Common myeloid progenitor, CD34-positive (primary cell): ENCODE measurements around the gene TXK.

Source experiments
- CTCF ChIA-PET: fragments of 350-600 bp; sonication (Branson Sonifier 250); formaldehyde crosslinking; loops from one replicate; lab custom pipeline; 2021; ENCODE audit warnings: antibody characterized with exemption; lab: Charles Lee
- POLR2A ChIA-PET: fragments of 350-600 bp; sonication (Branson Sonifier 250); formaldehyde crosslinking; loops from one replicate; lab custom pipeline; 2021; ENCODE audit warnings: antibody characterized with exemption; lab: Charles Lee
- DNase-seq, 3 donors: peaks; one replicate each; pipeline versions ENCODE4 v3.0.0 to v3.0.0-alpha.2; 2013
- H3K27ac ChIP-seq, 2 experiments: 1 replicate in 1 of 2; 2 replicates in 1 of 2; pipeline ENCODE4 v1.7.0; 2013; ENCODE audit warnings: inconsistent platforms in 2 of 2, low read length in 2 of 2, mild to moderate bottlenecking in 2 of 2, low read depth in 1 of 2, moderate library complexity in 1 of 2; ENCODE audit not compliant: severe bottlenecking in 2 of 2, insufficient read depth in 1 of 2, poor library complexity in 1 of 2
- H3K27me3 ChIP-seq, 5 experiments: replicated peaks in 2 of 5; 1 replicate in 3 of 5; 2 replicates in 2 of 5; pipeline versions ENCODE4 v1.6.1 to v1.7.0; 2013; ENCODE audit warnings: low read length in 4 of 5, mild to moderate bottlenecking in 2 of 5, moderate library complexity in 2 of 5, inconsistent platforms in 1 of 5; ENCODE audit not compliant: insufficient read depth in 5 of 5, control insufficient read depth in 4 of 5
- H3K36me3 ChIP-seq, 4 experiments: 1 replicate in 2 of 4; 2 replicates in 2 of 4; pipeline versions ENCODE4 v1.6.1 to v1.7.0; 2013; ENCODE audit warnings: low read length in 3 of 4, control low read depth in 1 of 4, mild to moderate bottlenecking in 1 of 4; ENCODE audit not compliant: control insufficient read depth in 4 of 4, insufficient read depth in 4 of 4
- H3K4me1 ChIP-seq, 4 experiments: 1 replicate in 3 of 4; 2 replicates in 1 of 4; pipeline versions ENCODE4 v1.6.1 to v1.7.1; 2013; ENCODE audit warnings: low read length in 3 of 4, mild to moderate bottlenecking in 3 of 4, control low read depth in 1 of 4, inconsistent platforms in 1 of 4, moderate library complexity in 1 of 4; ENCODE audit not compliant: control insufficient read depth in 4 of 4, insufficient read depth in 4 of 4; ENCODE audit errors: control extremely low read depth in 1 of 4
- H3K4me3 ChIP-seq, 7 experiments: 1 replicate in 4 of 7; 2 replicates in 3 of 7; pipeline versions ENCODE4 v1.5.1 to v1.7.0; 2013; ENCODE audit warnings: mild to moderate bottlenecking in 7 of 7, low read length in 6 of 7, moderate library complexity in 6 of 7, inconsistent platforms in 2 of 7, low read depth in 2 of 7, control low read depth in 1 of 7; ENCODE audit not compliant: insufficient read depth in 4 of 7, control insufficient read depth in 1 of 7; ENCODE audit errors: extremely low read depth in 1 of 7
- H3K9me3 ChIP-seq, 5 experiments: 1 replicate in 4 of 5; 2 replicates in 1 of 5; pipeline versions ENCODE4 v1.6.1 to v1.7.1; 2013; ENCODE audit warnings: low read length in 4 of 5, mild to moderate bottlenecking in 2 of 5, inconsistent platforms in 1 of 5, low read depth in 1 of 5, moderate library complexity in 1 of 5; ENCODE audit not compliant: control insufficient read depth in 4 of 5, insufficient read depth in 2 of 5; ENCODE audit errors: control extremely low read depth in 1 of 5
- WGBS: methylation state at CpG from one replicate; pipeline ENCODE4 v1.1.5; 2013; ENCODE audit not compliant: insufficient coverage; 5-methylcytosine and 5-hydroxymethylcytosine counted together

The TXK gene

DNA sequence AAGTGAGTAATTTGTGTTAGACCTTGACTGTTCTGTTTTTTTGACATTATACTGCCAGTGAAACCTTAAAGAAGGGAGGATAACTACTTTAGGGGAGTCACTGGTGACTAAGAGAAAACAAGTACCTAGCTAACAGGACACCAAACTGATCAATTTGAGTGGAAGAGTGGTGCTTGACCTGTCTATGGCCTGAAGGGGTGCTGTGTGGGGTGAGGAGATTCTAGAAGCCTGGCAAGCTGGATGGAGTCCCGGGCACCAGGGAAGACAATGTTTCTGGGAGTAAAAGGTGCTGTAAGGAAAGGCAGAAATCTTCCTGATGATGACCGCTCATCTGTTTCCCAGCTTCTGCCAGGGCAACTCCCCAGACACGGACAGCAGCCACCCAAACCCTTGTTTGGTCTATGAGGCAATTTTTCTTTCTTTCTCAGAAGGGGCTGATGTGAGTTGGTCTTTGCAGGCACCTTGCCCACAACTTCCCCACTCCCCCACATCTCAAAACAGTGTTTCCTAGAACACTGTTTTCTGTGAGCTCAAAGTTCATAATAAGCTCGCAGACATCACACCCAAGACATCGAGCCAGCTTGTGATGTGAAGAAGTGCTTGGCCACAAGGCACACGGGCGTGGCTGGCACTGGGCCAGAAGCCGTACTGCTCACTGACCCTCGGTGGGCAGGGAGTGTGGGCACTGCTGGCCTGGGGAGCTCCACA lies 4.6 kb downstream of the TXK start:
- Histone ChIP-seq H3K9me3 (no peaks in the 10 kb centered on the region), H3K27me3 (no peaks in the 10 kb centered on the region), H3K36me3 (peaks cover 0 to 16% (median 14%) of the 10 kb centered on the region in 4 experiments), H3K4me1 (peaks cover 0 to 30% (median 24%) of the 10 kb centered on the region in 4 experiments), H3K4me3 (peak overlapping the region in 1 of 7 experiments; percentile 29), H3K27ac (no peak overlapping the region)
- DNase-seq, result peak; percentile 16 to 58 (median 56)
- WGBS, result 29% methylated on average over 6 of the region's 9 CpGs
- ChIA-PET CTCF (interaction anchor here (0.8 to 7.2 kb wide), 18 partner anchors 9 to 417 kb away, joined by 3 to 47 read pairs (median 4); no protein-coding TSS in a partner anchor), POLR2A (interaction anchor here (0.8 kb wide), 1 partner anchor 10 kb away, joined by 3 read pairs; no protein-coding TSS in a partner anchor)

DNA sequence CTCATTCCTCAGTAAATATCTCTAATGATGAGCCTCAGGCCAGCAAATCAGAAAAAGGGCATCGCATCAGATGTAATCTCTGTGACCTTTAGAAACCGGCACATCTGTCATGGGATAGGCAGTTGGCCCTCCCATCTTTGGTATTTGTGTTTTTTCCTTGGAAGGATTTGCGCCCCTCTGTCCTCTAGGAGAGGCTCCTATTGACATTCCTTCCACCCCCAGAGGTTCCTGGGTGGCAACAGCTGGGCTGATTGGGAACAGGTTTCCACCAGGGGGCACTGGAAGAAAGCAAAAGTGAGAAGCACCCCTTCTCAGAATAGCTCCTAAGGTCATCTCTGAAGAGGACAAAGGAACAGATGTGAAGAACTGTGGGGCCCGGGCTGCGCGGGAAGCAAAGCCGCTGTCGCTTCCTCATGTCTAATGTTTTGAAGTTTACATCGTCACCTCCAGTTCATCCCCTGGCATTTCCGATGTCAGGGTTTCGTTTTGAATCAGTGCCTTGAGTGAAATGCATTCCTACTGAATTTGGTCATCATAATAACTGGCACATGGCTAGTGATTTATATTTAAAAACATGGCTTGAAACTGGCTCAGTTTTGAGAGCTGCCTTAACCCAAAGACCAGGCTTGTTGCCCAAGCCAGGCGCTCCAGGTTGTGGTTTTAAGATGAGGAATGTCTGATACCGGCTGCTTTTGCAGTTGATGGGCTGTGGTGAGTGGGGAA lies 6.2 kb downstream of the TXK start:
- Histone ChIP-seq H3K9me3 (no peaks in the 10 kb centered on the region), H3K4me1 (peaks cover 0 to 30% (median 24%) of the 10 kb centered on the region in 4 experiments), H3K27me3 (no peaks in the 10 kb centered on the region), H3K27ac (no peak overlapping the region), H3K4me3 (peak overlapping the region in 2 of 7 experiments; percentile 20 to 44), H3K36me3 (peaks cover 0 to 14% (median 3%) of the 10 kb centered on the region in 4 experiments)
- ChIA-PET POLR2A (no interaction called here), CTCF (interaction anchor here (0.7 to 7.2 kb wide), 14 partner anchors 10 to 418 kb away, joined by 3 to 47 read pairs (median 4); no protein-coding TSS in a partner anchor)
- DNase-seq, result peak; percentile 54 to 75 (median 74)
- 23% methylated on average over 10 of the region's 13 CpGs for WGBS

DNA sequence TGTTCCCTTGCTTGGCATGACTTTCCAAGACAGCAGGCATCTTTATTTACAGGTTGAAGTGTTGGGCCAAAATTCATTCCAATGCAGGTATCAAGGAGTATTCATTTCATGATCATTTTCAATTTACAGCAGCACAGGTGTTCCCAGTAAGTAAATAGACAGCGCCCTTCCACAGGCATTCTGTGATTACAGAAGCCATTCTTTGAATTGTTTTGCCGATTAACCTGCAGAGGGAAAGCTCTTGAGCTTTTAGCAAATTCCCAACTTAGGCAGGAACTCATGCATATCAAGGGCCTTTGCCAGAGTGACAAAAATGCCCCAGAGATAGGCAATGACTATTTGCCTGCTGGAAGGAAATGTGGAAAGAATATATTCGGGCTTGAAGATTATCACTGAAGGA lies 6.8 kb downstream of the TXK start:
- ChIA-PET CTCF (interaction anchor here (0.8 to 7.2 kb wide), 11 partner anchors 9 to 419 kb away, joined by 3 to 47 read pairs (median 4); no protein-coding TSS in a partner anchor), POLR2A (no interaction called here)
- WGBS, result 71% methylated on average over 3 of the region's 3 CpGs
- no peak overlapping the region for H3K27ac ChIP-seq
- H3K4me3 ChIP-seq, result no peak overlapping the region
- no peaks in the 10 kb centered on the region for H3K27me3 ChIP-seq
- peaks cover 0 to 10% (median 2%) of the 10 kb centered on the region in 4 experiments for H3K36me3 ChIP-seq
- no peak for DNase-seq
- no peaks in the 10 kb centered on the region for H3K9me3 ChIP-seq
- H3K4me1 ChIP-seq, result peaks cover 0 to 30% (median 24%) of the 10 kb centered on the region in 4 experiments

DNA sequence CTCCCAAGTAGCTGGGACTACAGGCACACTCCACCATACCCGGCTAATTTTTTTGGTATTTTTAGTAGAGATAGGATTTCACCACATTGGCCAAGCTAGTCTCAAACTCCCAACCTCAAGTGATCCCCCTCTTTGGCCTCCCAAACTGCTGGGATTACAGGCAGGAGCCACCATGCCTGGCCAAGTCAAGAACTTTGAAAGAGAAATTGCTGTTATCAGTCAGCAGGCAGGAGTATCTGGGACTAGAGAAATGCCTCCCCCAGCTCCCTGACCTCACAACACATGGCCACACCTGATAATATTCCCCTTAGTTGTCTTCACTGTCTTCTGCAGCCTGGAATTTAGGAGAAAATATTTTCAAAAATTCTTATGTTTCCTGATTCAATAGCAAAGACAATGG lies 7.4 kb downstream of the TXK start:
- ChIA-PET POLR2A (no interaction called here), CTCF (interaction anchor here (0.8 to 7.2 kb wide), 6 partner anchors 9 to 419 kb away, joined by 3 to 43 read pairs (median 7); no protein-coding TSS in a partner anchor)
- Histone ChIP-seq H3K4me3 (no peak overlapping the region), H3K27me3 (no peaks in the 10 kb centered on the region), H3K36me3 (peaks cover 0 to 6% (median 2%) of the 10 kb centered on the region in 4 experiments), H3K9me3 (no peaks in the 10 kb centered on the region), H3K27ac (no peak overlapping the region), H3K4me1 (peaks cover 0 to 30% (median 24%) of the 10 kb centered on the region in 4 experiments)
- WGBS, result no CpG with 5 or more reads among the region's 1 CpG
- no peak for DNase-seq

DNA sequence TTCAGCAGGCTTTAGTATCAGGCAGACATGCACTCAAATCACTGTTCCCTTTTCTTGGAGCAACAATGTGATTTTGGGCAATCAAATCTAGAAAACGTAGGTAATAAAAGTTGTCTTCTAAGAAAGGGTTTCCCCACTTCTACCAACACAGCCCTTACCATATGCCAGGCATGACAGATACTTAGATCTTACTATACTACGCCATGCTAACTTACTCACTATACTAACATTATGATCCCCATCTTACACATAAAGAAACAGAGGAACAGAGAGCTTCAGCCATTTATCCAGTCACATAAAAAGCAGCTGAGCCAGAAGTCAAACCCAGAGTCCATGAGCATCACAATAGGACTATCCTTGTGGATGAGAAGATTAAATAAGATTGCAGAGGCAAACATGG lies 9.2 kb downstream of the TXK start:
- H3K4me1 ChIP-seq, result peaks cover 0 to 26% (median 19%) of the 10 kb centered on the region in 4 experiments
- WGBS, result 100% methylated on average over 2 of the region's 2 CpGs
- ChIA-PET POLR2A (no interaction called here), CTCF (interaction anchor here (1.6 to 7.2 kb wide), 5 partner anchors 15 to 421 kb away, joined by 5 to 43 read pairs (median 10); no protein-coding TSS in a partner anchor)
- H3K27ac ChIP-seq, result no peak overlapping the region
- no peak overlapping the region for H3K4me3 ChIP-seq
- H3K9me3 ChIP-seq, result no peaks in the 10 kb centered on the region
- no peak for DNase-seq
- peaks cover 0 to 2% (median 0%) of the 10 kb centered on the region in 4 experiments for H3K36me3 ChIP-seq
- no peaks in the 10 kb centered on the region for H3K27me3 ChIP-seq

DNA sequence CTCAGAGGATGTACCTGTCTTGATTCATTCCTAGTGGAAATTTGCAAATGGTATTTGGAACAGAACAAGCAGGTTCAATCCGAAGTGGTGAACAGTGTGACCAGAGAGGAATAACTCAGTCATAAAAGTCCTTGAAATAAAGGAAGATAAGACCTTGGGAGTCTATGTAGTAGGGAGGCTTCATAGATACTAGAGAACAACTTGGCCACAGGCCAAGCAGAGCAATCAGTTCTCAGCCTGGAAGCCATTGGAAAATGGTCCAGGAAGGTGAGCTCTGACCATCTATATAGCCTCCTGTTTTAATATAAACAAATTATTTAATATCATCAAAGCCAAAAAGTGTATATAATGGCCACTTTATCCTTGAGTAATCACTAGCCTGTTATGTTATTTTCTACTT lies 11.3 kb downstream of the TXK start:
- POLR2A ChIA-PET, result no interaction called here
- no peak overlapping the region for H3K4me3 ChIP-seq
- H3K9me3 ChIP-seq, result no peaks in the 10 kb centered on the region
- CTCF ChIA-PET, result interaction anchor here (1.3 to 2.8 kb wide), 3 partner anchors 17 to 423 kb away, joined by 4 to 10 read pairs (median 4); no protein-coding TSS in a partner anchor
- no peak overlapping the region for H3K27ac ChIP-seq
- 91% methylated on average over 1 of the region's 1 CpG for WGBS
- no peak for DNase-seq
- H3K36me3 ChIP-seq, result peaks cover 0 to 2% (median 0%) of the 10 kb centered on the region in 4 experiments
- no peaks in the 10 kb centered on the region for H3K27me3 ChIP-seq
- peaks cover 0 to 9% (median 3%) of the 10 kb centered on the region in 4 experiments for H3K4me1 ChIP-seq
